ENCODE measurements around the gene DNMT3A.
A peak's percentile ranks its signal among the peaks of the same experiment; 100 is the strongest.

The DNMT3A gene

GRCh38 chr2:25303633-25304236, 38.0 kb downstream of the DNMT3A start:
- DNase-seq, result no peak

GRCh38 chr2:25302758-25303375, 38.9 kb downstream of the DNMT3A start:
- DNase-seq, result no peak

- DNase-seq, result peak; percentile 73 to 75
Observed at GRCh38 chr2:25301453-25302352, 40.0 kb downstream of the DNMT3A start.

GRCh38 chr2:25300001-25300400, 41.7 kb downstream of the DNMT3A start:
- DNase-seq, result no peak

GRCh38 chr2:25298776-25299431, 42.8 kb downstream of the DNMT3A start:
- no peak for DNase-seq

- DNase-seq, result no peak
Observed at GRCh38 chr2:25297738-25298137, 44.0 kb downstream of the DNMT3A start.

GRCh38 chr2:25295621-25296020, 46.1 kb downstream of the DNMT3A start:
- no peak for DNase-seq

- peak; percentile 73 to 80 for DNase-seq
Observed at GRCh38 chr2:25294573-25295462, 46.9 kb downstream of the DNMT3A start.

- DNase-seq, result peak in 1 of 2 donors; percentile 36
Observed at GRCh38 chr2:25293958-25294562, 47.7 kb downstream of the DNMT3A start.

GRCh38 chr2:25293145-25293544, 48.6 kb downstream of the DNMT3A start:
- no peak for DNase-seq

- no peak for DNase-seq
Observed at GRCh38 chr2:25292408-25292807, 49.3 kb downstream of the DNMT3A start.

GRCh38 chr2:25290811-25291495, 50.8 kb downstream of the DNMT3A start:
- DNase-seq, result no peak

GRCh38 chr2:25286723-25287483, 54.8 kb downstream of the DNMT3A start:
- DNase-seq, result no peak

- peak; percentile 63 to 66 for DNase-seq
Observed at GRCh38 chr2:25286025-25286400, 55.7 kb downstream of the DNMT3A start.

GRCh38 chr2:25285265-25286024, 56.3 kb downstream of the DNMT3A start:
- DNase-seq, result no peak

- DNase-seq, result no peak
Observed at GRCh38 chr2:25284756-25285155, 57.0 kb downstream of the DNMT3A start.

- no peak for DNase-seq
Observed at GRCh38 chr2:25283921-25284320, 57.8 kb downstream of the DNMT3A start.

GRCh38 chr2:25281941-25282340, 59.8 kb downstream of the DNMT3A start:
- no peak for DNase-seq

- DNase-seq, result no peak
Observed at GRCh38 chr2:25281522-25281921, 60.2 kb downstream of the DNMT3A start.
